IMR-90 (cell line): ENCODE results near the gene NAP1L5. TPM values are rescaled to one million over a fixed set of nuclear protein-coding genes. Genes with fewer than 3 reads are reported as not detected.

Experiments used
- ATAC-seq: fragments of 200-7000 bp; cut with Tn5 transposase; 2 replicates; pipeline ENCODE4 v1.9.1; 2020; ENCODE audit warnings: low read depth, mild to moderate bottlenecking, moderate library complexity
- BruUV-seq: library from RNA; stranded (reverse); fragments of 400-500 nt; replicated peaks from 2 replicates; lab custom pipeline; 2021; lab: Mats Ljungman, UMichigan
- CTCF ChIA-PET: fragments of 300-600 bp; formaldehyde crosslinking; extraction: SDS; loops from one replicate; lab custom pipeline; 2021; ENCODE audit warnings: antibody characterized with exemption; lab: Yijun Ruan, JAX
- POLR2A ChIA-PET: fragments of 300-600 bp; sonication (Branson Sonifier 250); formaldehyde crosslinking; loops from one replicate; lab custom pipeline; 2022; ENCODE audit warnings: antibody characterized with exemption; ENCODE audit not compliant: unreplicated experiment; lab: Charles Lee
- DNase-seq: peaks from one replicate; pipeline ENCODE4 v3.0.0; 2013
- H2AFZ ChIP-seq: replicated peaks from 2 replicates; pipeline ENCODE3; 2013; ENCODE audit warnings: low read length, mild to moderate bottlenecking; ENCODE audit not compliant: poor library complexity
- H2AK5ac ChIP-seq: 2 replicates; pipeline ENCODE4 v1.6.1; 2013; ENCODE audit warnings: low read depth, low read length, inconsistent platforms
- H2AK9ac ChIP-seq: replicated peaks from 2 replicates; pipeline ENCODE3; 2013; ENCODE audit warnings: mild to moderate bottlenecking, low read depth, low read length, moderate library complexity; ENCODE audit not compliant: poor library complexity
- H2BK120ac ChIP-seq: 2 replicates; pipeline ENCODE4 v1.6.1; 2013; ENCODE audit warnings: low read depth, low read length, inconsistent platforms
- H2BK15ac ChIP-seq: 3 replicates; pipeline ENCODE4 v1.6.1; 2013; ENCODE audit warnings: low read depth, low read length, inconsistent platforms
- H2BK20ac ChIP-seq: 2 replicates; pipeline ENCODE4 v1.6.1; 2013; ENCODE audit warnings: low read depth, mild to moderate bottlenecking, inconsistent platforms, low read length, moderate library complexity
- H2BK5ac ChIP-seq: 2 replicates; pipeline ENCODE4 v1.6.1; 2013; ENCODE audit warnings: mild to moderate bottlenecking, low read depth, low read length, inconsistent platforms; ENCODE audit not compliant: poor library complexity, severe bottlenecking
- H3K14ac ChIP-seq: replicated peaks from 2 replicates; pipeline ENCODE4 v1.6.1; 2013; ENCODE audit warnings: low read depth, low read length, inconsistent platforms
- H3K18ac ChIP-seq: 2 replicates; pipeline ENCODE4 v1.6.1; 2013; ENCODE audit warnings: low read depth, low read length, control low read depth
- H3K23ac ChIP-seq: 2 replicates; pipeline ENCODE4 v1.6.1; 2013; ENCODE audit warnings: low read depth, low read length, inconsistent platforms
- H3K27ac ChIP-seq: 2 replicates; pipeline ENCODE4 v1.5.1; 2013; ENCODE audit warnings: mild to moderate bottlenecking, control low read depth, low read length; ENCODE audit not compliant: insufficient read depth
- H3K27me3 ChIP-seq: 2 replicates; pipeline ENCODE4 v1.6.1; 2013; ENCODE audit warnings: low read length; ENCODE audit not compliant: control insufficient read depth, insufficient read depth
- H3K36me3 ChIP-seq: 2 replicates; pipeline ENCODE4 v1.6.1; 2013; ENCODE audit warnings: low read length, mixed read lengths; ENCODE audit not compliant: control insufficient read depth, insufficient read depth
- H3K4ac ChIP-seq: 2 replicates; pipeline ENCODE4 v1.6.1; 2013; ENCODE audit warnings: low read depth, low read length, inconsistent platforms
- H3K4me1 ChIP-seq: 2 replicates; pipeline ENCODE4 v1.6.1; 2013; ENCODE audit warnings: low read length, mixed read lengths; ENCODE audit not compliant: control insufficient read depth, insufficient read depth
- H3K4me2 ChIP-seq: 2 replicates; pipeline ENCODE4 v1.6.1; 2013; ENCODE audit warnings: low read depth, mild to moderate bottlenecking, control low read depth, low read length, moderate library complexity
- H3K4me3 ChIP-seq: 2 replicates; pipeline ENCODE4 v1.5.1; 2013; ENCODE audit warnings: low read depth, mild to moderate bottlenecking, control low read depth, low read length, moderate library complexity; ENCODE audit not compliant: insufficient read depth
- H3K56ac ChIP-seq: 2 replicates; pipeline ENCODE4 v1.6.1; 2013; ENCODE audit warnings: low read length, inconsistent platforms; ENCODE audit not compliant: insufficient read depth; ENCODE audit errors: extremely low read depth
- H3K79me1 ChIP-seq, 2 experiments: 2 replicates each; pipeline ENCODE4 v1.6.1; 2013; ENCODE audit warnings: low read length in 2 of 2, inconsistent platforms in 1 of 2, low read depth in 1 of 2
- H3K9ac ChIP-seq: 2 replicates; pipeline ENCODE4 v1.6.1; 2013; ENCODE audit warnings: low read depth, low read length, control low read depth
- H3K9me1 ChIP-seq: 2 replicates; pipeline ENCODE4 v1.6.1; 2013; ENCODE audit warnings: low read length, inconsistent platforms; ENCODE audit not compliant: insufficient read depth
- H3K9me3 ChIP-seq: 2 replicates; pipeline ENCODE4 v1.6.1; 2013; ENCODE audit warnings: low read length; ENCODE audit not compliant: control insufficient read depth, insufficient read depth
- H4K20me1 ChIP-seq: 2 replicates; pipeline ENCODE4 v1.6.1; 2013; ENCODE audit warnings: low read length, inconsistent platforms; ENCODE audit not compliant: insufficient read depth
- H4K5ac ChIP-seq: 2 replicates; pipeline ENCODE4 v1.6.1; 2013; ENCODE audit warnings: mild to moderate bottlenecking, low read depth, low read length, control low read depth
- H4K8ac ChIP-seq, 2 experiments: 2 replicates each; pipeline ENCODE4 v1.6.1; 2013; ENCODE audit warnings: low read depth in 2 of 2, low read length in 2 of 2, control low read depth in 1 of 2, inconsistent platforms in 1 of 2
- H4K91ac ChIP-seq: 2 replicates; pipeline ENCODE4 v1.6.1; 2013; ENCODE audit warnings: low read depth, low read length, inconsistent platforms; ENCODE audit not compliant: insufficient read depth
- MAFK ChIP-seq: IDR thresholded peaks from 2 replicates; pipeline ENCODE4 v1.6.1; 2012; ENCODE audit warnings: low read depth, low read length, improper control_type of control experiment
- MAZ ChIP-seq: IDR thresholded peaks from 2 replicates; pipeline ENCODE4 v1.6.1; 2012; ENCODE audit warnings: low read depth, mild to moderate bottlenecking, low read length, improper control_type of control experiment, moderate library complexity, borderline replicate concordance
- WGBS, 2 experiments: methylation state at CpG; one replicate each; pipeline versions ENCODE4 v1.1.5 to v1.1.7; 2013; ENCODE audit warnings: missing lambda C conversion rate in 2 of 2; ENCODE audit not compliant: insufficient read length in 1 of 2; ENCODE audit errors: extremely low coverage in 2 of 2; 5-methylcytosine and 5-hydroxymethylcytosine counted together
- dilution Hi-C: fragments of 300-500 bp; cut with HindIII; formaldehyde crosslinking; loops from one replicate; pipeline ENCODE4 v1.14.3; 2018; ENCODE audit warnings: low sequenced_read_pairs; ENCODE audit not compliant: unreplicated experiment
- in situ Hi-C: fragments of 300-500 bp; cut with MboI; formaldehyde crosslinking; loops from 3 replicates; pipeline ENCODE4 v1.14.3; 2019; ENCODE audit warnings: low sequenced_read_pairs, inconsistent platforms, mixed read lengths
- intact Hi-C: fragments of 100-400 bp; cut with micrococcal nuclease; formaldehyde crosslinking; loops from 2 replicates; pipeline ENCODE4 v1.10.0; 2022
- polyA plus RNA-seq, 3 experiments: library from polyadenylated mRNA; depleted of rRNA; stranded (reverse); fragments of >200 nt; gene quantifications; 2 replicates each; pipeline ENCODE4 v1.2.3, GENCODE V29; 2012; ENCODE audit warnings: low replicate concordance in 1 of 3
- total RNA-seq: library from RNA; depleted of rRNA; stranded (reverse); fragments of >200 nt; gene quantifications from 2 replicates; pipeline ENCODE4 v1.2.3, GENCODE V29; 2012

Gene NAP1L5
- total and polyA plus RNA-seq, 2 of the 4 experiments (the other 2 are of a cell fraction) = 3.9 to 5.3 TPM

DNA sequence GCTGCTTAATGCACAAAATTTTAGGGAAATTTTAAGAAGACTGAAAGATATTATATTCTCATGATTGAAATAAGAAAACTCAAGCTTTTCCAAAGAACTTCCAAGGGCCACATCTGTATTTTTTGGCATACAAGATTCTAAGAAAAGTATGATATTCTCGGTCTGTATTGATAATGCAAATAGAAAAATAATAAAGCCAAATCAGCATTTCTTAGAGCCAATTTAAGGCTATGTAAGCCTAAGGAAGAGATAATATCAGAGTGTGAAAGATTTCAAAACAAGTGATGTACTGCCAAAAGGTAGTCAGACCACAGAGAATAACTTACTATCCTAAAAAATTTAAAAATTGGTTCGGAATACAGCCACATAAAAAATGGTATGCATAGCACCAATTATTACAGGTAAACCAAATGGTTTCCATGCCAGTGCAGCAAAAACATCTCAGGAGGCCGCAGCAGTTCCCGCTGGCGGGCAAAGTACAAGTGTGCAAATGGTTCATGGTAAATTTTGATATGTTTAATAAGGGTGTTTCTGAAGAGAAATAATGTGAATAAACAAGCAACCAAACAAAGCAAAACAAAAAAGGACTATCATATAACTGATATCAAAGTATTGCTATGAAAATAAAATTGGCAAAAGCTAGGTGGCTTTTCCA lies 35.2 kb upstream of the NAP1L5 start:
- H3K79me1 ChIP-seq = 0 out of 4 replicates have a peak, but pooled peaks cover 0 to 7% of the 10 kb centered on the region in 2 experiments
- H2AFZ ChIP-seq = no peak overlapping the region
- H3K4me2 ChIP-seq = no peak overlapping the region
- DNase-seq (no peak), ATAC-seq (no peak)
- peaks cover 2% of the 10 kb centered on the region; the same call in 1 of the 2 replicates for H3K4me1 ChIP-seq
- H3K23ac ChIP-seq = no peak overlapping the region
- H3K4me3 ChIP-seq = no peak overlapping the region
- dilution Hi-C loops = no loop called here
- intact Hi-C loops = no loop called here
- in situ Hi-C loops = no loop called here
- H3K9me3 ChIP-seq = no peaks in the 10 kb centered on the region
- CTCF ChIA-PET = interaction anchor here (0.6 kb wide), 1 partner anchor 376 kb away, joined by 7 read pairs; no protein-coding TSS in a partner anchor
- no peak for TF ChIP-seq MAZ
- peak; percentile 27; the same call in 1 of the 2 replicates for TF ChIP-seq MAFK
- H3K36me3 ChIP-seq = peaks cover 38% of the 10 kb centered on the region
- H3K56ac ChIP-seq = no peak overlapping the region
- H4K20me1 ChIP-seq = no peaks in the 10 kb centered on the region
- no peak overlapping the region for H3K14ac ChIP-seq
- no peak overlapping the region for H4K91ac ChIP-seq
- no peak overlapping the region for H3K27ac ChIP-seq
- no peaks in the 10 kb centered on the region for H3K27me3 ChIP-seq
- H3K4ac ChIP-seq = no peak overlapping the region
- H3K9ac ChIP-seq = no peak overlapping the region
- no peak overlapping the region for H2BK15ac ChIP-seq
- H2BK5ac ChIP-seq = no peak overlapping the region
- POLR2A ChIA-PET = no interaction called here
- no peak overlapping the region for H2BK120ac ChIP-seq
- no peak overlapping the region for H2BK20ac ChIP-seq
- H2AK5ac ChIP-seq = no peak overlapping the region
- H2AK9ac ChIP-seq = no peak overlapping the region
- H4K5ac ChIP-seq = no peak overlapping the region
- WGBS, 2 experiments = no CpG with 5 or more reads among the region's 5 CpGs
- no TSS peak for BruUV-seq
- H3K18ac ChIP-seq = no peak overlapping the region
- peaks cover 8% of the 10 kb centered on the region for H3K9me1 ChIP-seq
- no peak overlapping the region for H4K8ac ChIP-seq
